GM12878 (cell line): ENCODE results near the gene PHLDA3. TPM values are rescaled to one million over a fixed set of nuclear protein-coding genes. Genes with fewer than 3 reads are reported as not detected.

Experiments
- ATAC-seq: fragments of 200-7000 bp; cut with Tn5 transposase; 3 replicates; pipeline ENCODE4 v1.9.1; 2020; ENCODE audit warnings: mild to moderate bottlenecking, moderate library complexity
- BruUV-seq: library from RNA; stranded (reverse); fragments of 400-500 nt; replicated peaks from 2 replicates; lab custom pipeline; 2021; lab: Mats Ljungman, UMichigan
- CTCF ChIA-PET: fragments of 300-600 bp; sonication (Branson Sonifier 250); formaldehyde crosslinking; extraction: SDS; loops from one replicate; lab custom pipeline; 2021; ENCODE audit warnings: inconsistent platforms; lab: Yijun Ruan, JAX
- POLR2A ChIA-PET: fragments of 350-600 bp; formaldehyde crosslinking; extraction: SDS; loops from one replicate; lab custom pipeline; 2021; ENCODE audit warnings: inconsistent platforms; lab: Charles Lee
- RAD21 ChIA-PET: fragments of 300-600 bp; sonication (Branson Sonifier 250); formaldehyde crosslinking; loops from one replicate; lab custom pipeline; 2023; ENCODE audit warnings: antibody characterized with exemption; ENCODE audit not compliant: unreplicated experiment; lab: Charles Lee
- SMC1A ChIA-PET: fragments of 300-600 bp; sonication (Branson Sonifier 250); formaldehyde crosslinking; loops from one replicate; lab custom pipeline; 2023; ENCODE audit not compliant: unreplicated experiment, uncharacterized antibody; lab: Charles Lee
- DNase-seq: peaks from one replicate; pipeline ENCODE4 v3.0.0-alpha.2; 2011; ENCODE audit warnings: low read depth, low spot score
- FAIRE-seq: peaks from 3 replicates; lab custom pipeline; 2011; peaks lifted over from hg19 to GRCh38; lab: Jason Lieb, UNC
- H2AFZ ChIP-seq: 2 replicates; pipeline ENCODE4 v1.6.0; 2011; ENCODE audit warnings: low read depth, low read length, control low read depth; ENCODE audit not compliant: control insufficient read depth
- H3K27ac ChIP-seq: 2 replicates; pipeline ENCODE4 v1.5.1; 2011; ENCODE audit warnings: control low read depth; ENCODE audit not compliant: control insufficient read depth, insufficient read depth
- H3K27me3 ChIP-seq, 2 experiments: replicated peaks in 1 of 2; 2 replicates each; pipeline versions ENCODE4 v1.6.0 to v1.6.1; 2011; ENCODE audit warnings: low read length in 1 of 2; ENCODE audit not compliant: control insufficient read depth in 2 of 2, insufficient read depth in 2 of 2
- H3K36me3 ChIP-seq, 2 experiments: 2 replicates each; pipeline ENCODE4 v1.5.1; 2011; ENCODE audit warnings: low read length in 1 of 2; ENCODE audit not compliant: control insufficient read depth in 2 of 2, insufficient read depth in 2 of 2
- H3K4me1 ChIP-seq: 2 replicates; pipeline ENCODE4 v1.6.1; 2011; ENCODE audit warnings: mild to moderate bottlenecking, low read length, moderate library complexity, mixed read lengths; ENCODE audit not compliant: control insufficient read depth, insufficient read depth
- H3K4me2 ChIP-seq: 2 replicates; pipeline ENCODE4 v1.6.0; 2011; ENCODE audit warnings: control low read depth; ENCODE audit not compliant: control insufficient read depth, insufficient read depth
- H3K4me3 ChIP-seq: fragments of 200-600 bp; sonication (generic); 2 replicates; pipeline ENCODE4 v1.5.1; 2016
- H3K79me2 ChIP-seq: 2 replicates; pipeline ENCODE4 v1.6.0; 2011; ENCODE audit warnings: low read length; ENCODE audit not compliant: control insufficient read depth, insufficient read depth
- H3K9ac ChIP-seq: 2 replicates; pipeline ENCODE4 v1.8.0; 2011; ENCODE audit warnings: low read length, control low read depth, mixed read lengths; ENCODE audit not compliant: control insufficient read depth, insufficient read depth
- H3K9me3 ChIP-seq: replicated peaks from 3 replicates; pipeline ENCODE4 v1.5.1; 2011; ENCODE audit warnings: mild to moderate bottlenecking, low read length; ENCODE audit not compliant: control insufficient read depth, insufficient read depth
- H4K20me1 ChIP-seq: 2 replicates; pipeline ENCODE4 v1.6.0; 2011; ENCODE audit not compliant: control insufficient read depth, insufficient read depth
- E2F4 ChIP-seq: IDR thresholded peaks from 2 replicates; pipeline ENCODE4 v1.6.1; 2012; ENCODE audit warnings: low read depth, low read length, improper control_type of control experiment
- FOXK2 ChIP-seq: fragments of 450-650 bp; IDR thresholded peaks from 2 replicates; pipeline ENCODE4 v1.6.1; 2017; ENCODE audit warnings: mild to moderate bottlenecking, moderate library complexity
- IKZF1 ChIP-seq: fragments of 450-650 bp; conservative IDR thresholded peaks from 2 replicates; pipeline ENCODE4 v1.6.1; 2017; ENCODE audit warnings: antibody characterized with exemption, mild to moderate bottlenecking
- KDM1A ChIP-seq: fragments of 200-600 bp; sonication (generic); IDR thresholded peaks from 2 replicates; pipeline ENCODE4 v1.6.1; 2016; ENCODE audit warnings: borderline replicate concordance
- MXI1 ChIP-seq: fragments of 150-350 bp; IDR thresholded peaks from 2 replicates; pipeline ENCODE4 v1.6.1; 2011; ENCODE audit warnings: low read depth, mild to moderate bottlenecking, inconsistent platforms, low read length, improper control_type of control experiment
- NBN ChIP-seq: fragments of 450-650 bp; IDR thresholded peaks from 2 replicates; pipeline ENCODE4 v1.6.1; 2016
- NR2F1 ChIP-seq: fragments of 450-650 bp; conservative IDR thresholded peaks from 2 replicates; pipeline ENCODE4 v1.6.1; 2017; ENCODE audit warnings: mild to moderate bottlenecking
- PKNOX1 ChIP-seq: fragments of 450-650 bp; IDR thresholded peaks from 2 replicates; pipeline ENCODE4 v1.6.1; 2016; ENCODE audit warnings: mild to moderate bottlenecking
- RCOR1 ChIP-seq: conservative IDR thresholded peaks from 2 replicates; pipeline ENCODE4 v1.6.1; 2012; ENCODE audit warnings: low read depth, low read length, improper control_type of control experiment
- RFX5 ChIP-seq: IDR thresholded peaks from 2 replicates; pipeline ENCODE4 v1.6.1; 2011; ENCODE audit warnings: low read depth, low read length, improper control_type of control experiment
- RUNX3 ChIP-seq: IDR thresholded peaks from 2 replicates; pipeline ENCODE4 v1.6.1; 2012; ENCODE audit warnings: low read length, inconsistent platforms
- SREBF2 ChIP-seq: IDR thresholded peaks from 2 replicates; pipeline ENCODE4 v1.6.1; 2012; ENCODE audit warnings: mild to moderate bottlenecking, low read length
- SRF ChIP-seq, 2 experiments: IDR thresholded peaks; 2 replicates each; pipeline ENCODE4 v1.6.1; 2011; ENCODE audit warnings: low read depth in 2 of 2, low read length in 2 of 2, mild to moderate bottlenecking in 1 of 2, moderate library complexity in 1 of 2
- TCF7 ChIP-seq: IDR thresholded peaks from 2 replicates; pipeline ENCODE4 v1.6.1; 2014; ENCODE audit warnings: antibody characterized with exemption, borderline replicate concordance
- ZNF687 ChIP-seq: fragments of 450-650 bp; IDR thresholded peaks from 2 replicates; pipeline ENCODE4 v1.6.1; 2017; ENCODE audit warnings: mild to moderate bottlenecking, moderate library complexity
- WGBS: methylation state at CpG from one replicate; pipeline ENCODE4 v1.1.6; 2016; ENCODE audit warnings: low lambda C conversion rate; ENCODE audit not compliant: insufficient replicate concordance, insufficient coverage; ENCODE audit errors: missing lambda C conversion rate; 5-methylcytosine and 5-hydroxymethylcytosine counted together
- in situ Hi-C: fragments of 300-500 bp; cut with MboI; formaldehyde crosslinking; loops from 9 replicates; pipeline ENCODE4 v1.14.3; 2018; ENCODE audit warnings: mixed read lengths
- intact Hi-C: fragments of 100-400 bp; cut with micrococcal nuclease; formaldehyde crosslinking; loops from one replicate; pipeline ENCODE4 v1.14.2; 2022; ENCODE audit not compliant: unreplicated experiment
- polyA plus RNA-seq, 11 experiments: library from polyadenylated mRNA; depleted of rRNA in 4 of 11; unstranded in 6 of 11; stranded (reverse) in 5 of 11; fragments of >200 nt; fragmentation: Nextera tagmentation in 4 of 11; fragmentation: Illumina TruSeq in 1 of 11; extraction: Ambion mirVana in 4 of 11; extraction: Trizol in 1 of 11; gene quantifications; 1 replicate in 1 of 11; 2 replicates in 10 of 11; pipeline versions ENCODE4 v1.2.1 to v1.2.3, GENCODE V29; 2011 to 2016; ENCODE audit warnings: inconsistent platforms in 2 of 11, missing spikeins in 2 of 11, low read depth in 1 of 11
- total RNA-seq, 4 experiments: library from RNA; depleted of rRNA in 3 of 4; stranded (reverse); fragments of >200 nt in 3 of 4; fragmentation: Illumina TruSeq in 1 of 4; extraction: Trizol in 1 of 4; gene quantifications; 2 replicates each; pipeline versions ENCODE4 v1.2.1 to v1.2.3, GENCODE V29; 2013 to 2021
- TF ChIP-seq, protein P1 (sequence below): fragments of 450-650 bp; IDR thresholded peaks from 2 replicates; pipeline ENCODE4 v1.6.1; 2017; ENCODE audit warnings: mild to moderate bottlenecking

Gene PHLDA3
- total and polyA plus RNA-seq, 10 of the 15 experiments (the other 5 are each of a cell fraction or from before 2014, with no cell fraction given): 0.60 to 57.4 (median 21.8) TPM

DNA sequence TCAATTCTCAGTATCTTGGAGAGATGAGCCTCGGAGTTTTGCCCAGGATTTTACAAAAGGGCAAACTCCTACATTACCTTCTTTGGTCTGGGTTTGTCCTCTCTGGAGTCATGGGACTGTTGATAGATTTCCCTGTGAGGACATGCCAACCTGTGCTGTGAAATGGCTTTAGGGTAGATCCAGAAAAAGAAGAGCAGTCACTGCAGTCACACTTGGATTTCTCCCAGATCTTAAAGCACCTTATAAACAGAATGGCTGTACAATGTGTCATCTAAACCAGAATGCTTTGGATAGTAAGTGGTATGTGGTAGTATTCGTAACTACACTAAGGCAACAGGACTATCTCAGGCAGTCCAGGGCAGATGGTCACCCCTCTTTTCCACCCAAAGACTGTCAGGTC lies 39.8 kb upstream of the PHLDA3 start (continued):
- TF ChIP-seq ZNF687: no peak
- TF ChIP-seq, all 136 proteins: peak for 0

DNA sequence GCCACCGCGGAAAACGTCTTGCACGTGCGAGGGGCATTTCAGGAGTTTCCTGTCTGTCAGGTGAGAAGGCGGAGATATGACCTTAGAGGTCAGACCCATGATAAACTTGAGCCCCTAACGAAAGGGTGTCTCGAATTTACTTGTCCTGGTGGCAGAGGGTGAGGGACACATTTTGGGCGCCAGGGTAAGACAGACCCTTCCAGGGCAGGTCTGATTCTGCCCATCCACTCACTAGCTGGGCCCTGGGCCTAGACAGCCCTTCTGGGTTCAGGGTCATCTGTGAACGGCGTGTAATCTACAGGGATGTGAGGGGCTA lies 38.3 kb upstream of the PHLDA3 start:
- RAD21 ChIA-PET: interaction anchor here (0.9 to 15.3 kb wide), 4 partner anchors 25 to 102 kb away, joined by 3 to 505 read pairs (median 6); partner anchors contain the start of gene PHLDA3
- BruUV-seq: no TSS peak
- Histone ChIP-seq H3K79me2 (peaks cover 29% of the 10 kb centered on the region), H3K4me2 (peak overlapping the region; percentile 98), H3K27ac (peak overlapping the region; percentile 83), H4K20me1 (no peaks in the 10 kb centered on the region), H3K9ac (peak overlapping the region; percentile 83), H2AFZ (peak overlapping the region; percentile 90), H3K36me3 (no peaks in the 10 kb centered on the region; a peak in 1 of 4 replicates), H3K4me1 (peaks cover 42% of the 10 kb centered on the region), H3K9me3 (no peaks in the 10 kb centered on the region), H3K27me3 (no peaks in the 10 kb centered on the region), H3K4me3 (peak overlapping the region; percentile 95)
- peak; percentile 19 for ATAC-seq
- in situ Hi-C loops (no loop called here), intact Hi-C loops (no loop called here)
- SMC1A ChIA-PET: interaction anchor here (1.0 to 18.7 kb wide), 3 partner anchors 24 to 102 kb away, joined by 3 to 514 read pairs (median 12); no protein-coding TSS in a partner anchor
- FAIRE-seq: no peak
- POLR2A ChIA-PET: interaction anchor here (1.8 to 3.4 kb wide), 4 partner anchors 21 to 38 kb away, joined by 5 to 17 read pairs (median 6); partner anchors contain the start of gene PHLDA3
- DNase-seq: no peak
- 8% methylated on average over 11 of the region's 11 CpGs for WGBS
- CTCF ChIA-PET: interaction anchor here (1.2 to 11.0 kb wide), 5 partner anchors 8 to 71 kb away, joined by 3 to 198 read pairs (median 9); no protein-coding TSS in a partner anchor
- TF ChIP-seq RUNX3 (no peak), RCOR1 (no peak), TCF7 (no peak), NR2F1 (peak; percentile 61), FOXK2 (no peak), PKNOX1 (peak; percentile 61), SRF (IDR thresholded peaks at IDR 0.05; ENCODE audit: low read depth in 2 of 2, low read length in 2 of 2) (no peak), RFX5 (no peak), NBN (0 out of 2 replicates have a peak, but pooled peaks have one; percentile 28), KDM1A (no peak), SREBF2 (no peak), MXI1 (no peak), IKZF1 (0 out of 2 replicates have a peak, but pooled peaks have one; percentile 8), E2F4 (no peak)
- TF ChIP-seq, protein P1, sequence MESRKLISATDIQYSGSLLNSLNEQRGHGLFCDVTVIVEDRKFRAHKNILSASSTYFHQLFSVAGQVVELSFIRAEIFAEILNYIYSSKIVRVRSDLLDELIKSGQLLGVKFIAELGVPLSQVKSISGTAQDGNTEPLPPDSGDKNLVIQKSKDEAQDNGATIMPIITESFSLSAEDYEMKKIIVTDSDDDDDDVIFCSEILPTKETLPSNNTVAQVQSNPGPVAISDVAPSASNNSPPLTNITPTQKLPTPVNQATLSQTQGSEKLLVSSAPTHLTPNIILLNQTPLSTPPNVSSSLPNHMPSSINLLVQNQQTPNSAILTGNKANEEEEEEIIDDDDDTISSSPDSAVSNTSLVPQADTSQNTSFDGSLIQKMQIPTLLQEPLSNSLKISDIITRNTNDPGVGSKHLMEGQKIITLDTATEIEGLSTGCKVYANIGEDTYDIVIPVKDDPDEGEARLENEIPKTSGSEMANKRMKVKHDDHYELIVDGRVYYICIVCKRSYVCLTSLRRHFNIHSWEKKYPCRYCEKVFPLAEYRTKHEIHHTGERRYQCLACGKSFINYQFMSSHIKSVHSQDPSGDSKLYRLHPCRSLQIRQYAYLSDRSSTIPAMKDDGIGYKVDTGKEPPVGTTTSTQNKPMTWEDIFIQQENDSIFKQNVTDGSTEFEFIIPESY: no peak
